ENCODE measurements around the gene RPL5.

GRCh38 chr1:92817986-92818764 lies 13.7 kb upstream of the RPL5 start:
- TF ChIP-seq POLR2A (conservative IDR thresholded peaks at IDR 0.05) (no peak), CREB1 (IDR thresholded peaks at IDR 0.05) (no peak), CREB1 (CRISPR knock-in tag; IDR thresholded peaks at IDR 0.05) (no peak), USF1 (CRISPR knock-in tag; IDR thresholded peaks at IDR 0.05) (no peak)

Measured in K562 (cell line).